T-cell (primary cell): ENCODE results near the gene PBX2. TPM values are rescaled to one million over a fixed set of nuclear protein-coding genes. Genes with fewer than 3 reads are reported as not detected.

Experiments used
- ATAC-seq, 4 experiments: fragments of 200-7000 bp in 3 of 4; fragments of 150-1000 bp in 1 of 4; cut with Tn5 transposase; replicated peaks in 1 of 4; 1 replicate in 3 of 4; 2 replicates in 1 of 4; pipeline ENCODE4 v1.10.0; 2021; ENCODE audit warnings: moderate library complexity in 3 of 4, mild to moderate bottlenecking in 2 of 4, moderate number of reproducible peaks in 1 of 4
- CTCF ChIA-PET, 2 donors: fragments of 300-600 bp; sonication (Branson Sonifier 250); formaldehyde crosslinking; loops; one replicate each; lab custom pipeline; 2022; ENCODE audit warnings: antibody characterized with exemption in 2 of 2; lab: Charles Lee
- POLR2A ChIA-PET, 2 donors: fragments of 300-600 bp; sonication (Branson Sonifier 250); formaldehyde crosslinking; loops; one replicate each; lab custom pipeline; 2022; ENCODE audit warnings: antibody characterized with exemption in 2 of 2; lab: Charles Lee
- DNase-seq, 35 experiments: peaks; one replicate each; pipeline versions ENCODE4 v3.0.0 to v3.0.0-alpha.2; 2013 to 2023
- H3K27ac ChIP-seq: one replicate; pipeline ENCODE4 v1.5.1; 2013; ENCODE audit warnings: low read length
- H3K27me3 ChIP-seq, 2 experiments: replicated peaks in 1 of 2; 1 replicate in 1 of 2; 2 replicates in 1 of 2; pipeline versions ENCODE4 v1.6.1 to v1.7.0; 2013; ENCODE audit warnings: low read length in 1 of 2, mixed read lengths in 1 of 2; ENCODE audit not compliant: control insufficient read depth in 2 of 2, insufficient read depth in 2 of 2; ENCODE audit errors: extremely low read depth in 1 of 2
- H3K36me3 ChIP-seq, 2 donors: 1 replicate in 1 of 2; 2 replicates in 1 of 2; pipeline versions ENCODE4 v1.6.1 to v1.7.0; 2013; ENCODE audit warnings: low read length in 1 of 2; ENCODE audit not compliant: control insufficient read depth in 2 of 2, insufficient read depth in 1 of 2; ENCODE audit errors: extremely low read depth in 1 of 2
- H3K4me1 ChIP-seq, 2 experiments: 1 replicate in 1 of 2; 2 replicates in 1 of 2; pipeline versions ENCODE4 v1.6.1 to v1.7.0; 2013; ENCODE audit warnings: low read length in 2 of 2, mixed read lengths in 1 of 2; ENCODE audit not compliant: insufficient read depth in 2 of 2, control insufficient read depth in 1 of 2; ENCODE audit errors: extremely low read depth in 1 of 2
- H3K4me3 ChIP-seq, 2 donors: 1 replicate in 1 of 2; 2 replicates in 1 of 2; pipeline versions ENCODE4 v1.5.1 to v1.7.0; 2013; ENCODE audit warnings: mild to moderate bottlenecking in 2 of 2, low read length in 1 of 2, moderate library complexity in 1 of 2; ENCODE audit not compliant: control insufficient read depth in 1 of 2; ENCODE audit errors: extremely low read depth in 1 of 2
- H3K9me3 ChIP-seq: 2 replicates; pipeline ENCODE4 v1.7.0; 2013
- H3K27ac Mint-ChIP-seq, 2 donors: one replicate each; pipeline ENCODE4 v1.8.0; 2020 to 2021; ENCODE audit warnings: mild to moderate bottlenecking in 2 of 2, mixed read lengths in 2 of 2
- H3K27me3 Mint-ChIP-seq, 2 donors: one replicate each; pipeline ENCODE4 v1.8.0; 2021 to 2022; ENCODE audit warnings: mixed read lengths in 2 of 2
- H3K36me3 Mint-ChIP-seq: one replicate; pipeline ENCODE4 v1.8.0; 2021; ENCODE audit warnings: mixed read lengths
- H3K4me1 Mint-ChIP-seq, 3 donors: one replicate each; pipeline ENCODE4 v1.8.0; 2020 to 2022; ENCODE audit warnings: mixed read lengths in 3 of 3, mild to moderate bottlenecking in 1 of 3
- H3K4me3 Mint-ChIP-seq, 3 donors: one replicate each; pipeline ENCODE4 v1.8.0; 2020 to 2022; ENCODE audit warnings: mild to moderate bottlenecking in 3 of 3, mixed read lengths in 3 of 3, moderate library complexity in 3 of 3
- H3K9me3 Mint-ChIP-seq, 3 donors: one replicate each; pipeline ENCODE4 v1.8.0; 2020 to 2022; ENCODE audit warnings: mixed read lengths in 3 of 3
- WGBS: methylation state at CpG from one replicate; pipeline ENCODE4 v1.1.5; 2013; ENCODE audit warnings: missing lambda C conversion rate; ENCODE audit not compliant: insufficient coverage; 5-methylcytosine and 5-hydroxymethylcytosine counted together
- total RNA-seq, 35 experiments: library from RNA in 6 of 35; stranded (reverse) in 6 of 35; fragments of 120-200 nt in 1 of 35; gene quantifications; one replicate each; pipeline versions ENCODE4 v1.2.1 to v1.2.4 and lab custom pipeline; 2013 to 2026

PBX2 gene
- total RNA-seq, 5 donors from 2014 or later (not counting 1 experiment from before 2014, with no cell fraction given), result 124 to 171 (median 148) TPM

GRCh38 chr6:32208996-32209395 is 19.0 kb upstream of the PBX2 start:
- H3K27ac Mint-ChIP-seq, result no peak overlapping the region
- no peak for ATAC-seq

DNA sequence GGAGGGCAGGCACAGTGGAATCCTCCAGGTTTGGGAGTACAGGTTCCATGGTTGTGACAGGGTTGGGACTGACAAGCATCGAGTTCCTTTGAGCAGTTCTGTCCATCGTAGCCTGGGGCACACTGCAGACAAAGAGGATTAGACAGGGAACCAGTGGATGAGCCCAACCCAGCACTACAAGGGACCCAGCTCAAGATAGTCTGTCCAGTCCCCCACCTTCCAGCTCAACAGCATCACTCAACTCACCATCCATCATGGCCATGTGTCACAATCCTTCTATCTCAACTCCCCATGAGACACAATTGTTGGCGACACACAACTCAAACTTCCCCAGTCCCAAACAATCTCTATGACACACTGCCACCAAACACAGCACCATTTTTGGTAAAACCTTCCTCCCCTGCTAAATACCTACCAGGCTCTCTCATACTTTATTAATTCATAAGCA is 14.3 kb upstream of the PBX2 start:
- Histone ChIP-seq H3K4me3 (no peak overlapping the region), H3K27ac (no peak overlapping the region), H3K4me1 (no peaks in the 10 kb centered on the region), H3K27me3 (peaks cover 0 to 27% of the 10 kb centered on the region in 2 experiments), H3K36me3 (no peaks in the 10 kb centered on the region), H3K9me3 (no peaks in the 10 kb centered on the region)
- ChIA-PET POLR2A (no interaction called here), CTCF (no interaction called here)
- no peaks in the 10 kb centered on the region for H3K36me3 Mint-ChIP-seq
- H3K27ac Mint-ChIP-seq, result no peak overlapping the region
- no peaks in the 10 kb centered on the region for H3K4me1 Mint-ChIP-seq
- no peak for ATAC-seq
- no peaks in the 10 kb centered on the region for H3K9me3 Mint-ChIP-seq
- DNase-seq, result no peak
- H3K4me3 Mint-ChIP-seq, result no peak overlapping the region
- peaks cover 0 to 2% of the 10 kb centered on the region in 2 donors for H3K27me3 Mint-ChIP-seq
- WGBS, result 90% methylated on average over 2 of the region's 3 CpGs

More at GRCh38 chr6:32208996-32209395, 19.0 kb upstream of the PBX2 start:
- Mint-ChIP-seq H3K4me3 (no peak overlapping the region), H3K9me3 (no peaks in the 10 kb centered on the region), H3K27me3 (no peaks in the 10 kb centered on the region), H3K36me3 (no peaks in the 10 kb centered on the region), H3K4me1 (no peaks in the 10 kb centered on the region)
- no CpG with 5 or more reads among the region's 1 CpG for WGBS
- Histone ChIP-seq H3K4me3 (no peak overlapping the region), H3K27ac (no peak overlapping the region), H3K27me3 (peaks cover 0 to 3% of the 10 kb centered on the region in 2 experiments), H3K36me3 (no peaks in the 10 kb centered on the region), H3K4me1 (no peaks in the 10 kb centered on the region), H3K9me3 (no peaks in the 10 kb centered on the region)
- CTCF ChIA-PET, result interaction anchor here in 1 of 2 donors (0.7 kb wide), 1 partner anchor 1469 kb away, joined by 3 read pairs; no protein-coding TSS in a partner anchor
- POLR2A ChIA-PET, result no interaction called here
- DNase-seq, result no peak

- ATAC-seq, result no peak
- WGBS, result 86% methylated on average over 9 of the region's 9 CpGs
- Histone ChIP-seq H3K4me3 (no peak overlapping the region), H3K27ac (no peak overlapping the region), H3K36me3 (no peaks in the 10 kb centered on the region), H3K9me3 (no peaks in the 10 kb centered on the region), H3K27me3 (peaks cover 0 to 31% of the 10 kb centered on the region in 2 experiments), H3K4me1 (no peaks in the 10 kb centered on the region)
- DNase-seq, result no peak
- Mint-ChIP-seq H3K4me3 (no peak overlapping the region), H3K27ac (no peak overlapping the region), H3K4me1 (no peaks in the 10 kb centered on the region), H3K27me3 (peaks cover 0 to 2% of the 10 kb centered on the region in 2 donors), H3K9me3 (no peaks in the 10 kb centered on the region), H3K36me3 (no peaks in the 10 kb centered on the region)
- POLR2A ChIA-PET, result no interaction called here
- CTCF ChIA-PET, result no interaction called here
Observed at GRCh38 chr6:32203426-32204267, 13.6 kb upstream of the PBX2 start.

DNA sequence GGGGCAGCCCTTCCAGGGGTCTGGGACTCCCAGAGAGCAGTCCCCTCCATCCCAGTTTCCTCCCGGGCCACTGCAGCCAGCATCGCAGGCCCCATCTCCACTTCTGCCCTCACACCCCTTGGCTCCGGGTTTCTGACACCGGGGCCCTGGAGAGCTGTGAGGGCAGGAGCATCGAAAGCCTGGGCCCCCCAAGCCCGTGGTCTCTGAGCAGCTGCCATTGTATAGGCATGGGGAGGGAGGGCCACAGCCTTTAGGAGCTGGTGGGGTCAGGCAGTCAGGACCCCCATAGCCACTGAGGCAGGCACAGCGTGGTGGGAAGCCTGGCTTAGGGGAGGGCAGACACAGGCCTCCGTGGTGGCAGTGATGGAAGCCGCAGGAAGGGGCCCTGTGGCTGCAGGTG is 12.2 kb upstream of the PBX2 start:
- Histone ChIP-seq H3K9me3 (no peaks in the 10 kb centered on the region), H3K36me3 (no peaks in the 10 kb centered on the region), H3K27ac (no peak overlapping the region), H3K27me3 (peaks cover 0 to 31% of the 10 kb centered on the region in 2 experiments), H3K4me3 (no peak overlapping the region), H3K4me1 (peaks cover 0 to 3% of the 10 kb centered on the region in 2 experiments)
- Mint-ChIP-seq H3K4me1 (no peaks in the 10 kb centered on the region), H3K36me3 (no peaks in the 10 kb centered on the region), H3K9me3 (no peaks in the 10 kb centered on the region), H3K27ac (no peak overlapping the region), H3K4me3 (no peak overlapping the region), H3K27me3 (peaks cover 0 to 2% of the 10 kb centered on the region in 2 donors)
- DNase-seq (no peak), ATAC-seq (no peak)
- 59% methylated on average over 6 of the region's 9 CpGs for WGBS
- CTCF ChIA-PET, result no interaction called here
- POLR2A ChIA-PET, result no interaction called here

- Histone ChIP-seq H3K9me3 (no peaks in the 10 kb centered on the region), H3K4me3 (no peak overlapping the region), H3K36me3 (no peaks in the 10 kb centered on the region), H3K27me3 (peaks cover 0 to 31% of the 10 kb centered on the region in 2 experiments), H3K27ac (no peak overlapping the region), H3K4me1 (peaks cover 5 to 14% of the 10 kb centered on the region in 2 experiments)
- Mint-ChIP-seq H3K27me3 (peaks cover 0 to 2% of the 10 kb centered on the region in 2 donors), H3K9me3 (no peaks in the 10 kb centered on the region), H3K36me3 (no peaks in the 10 kb centered on the region), H3K27ac (no peak overlapping the region), H3K4me1 (peaks cover 5 to 6% (median 6%) of the 10 kb centered on the region in 3 donors), H3K4me3 (no peak overlapping the region)
- no peak for DNase-seq
- ATAC-seq, result no peak
- CTCF ChIA-PET, result no interaction called here
- WGBS, result 80% methylated on average over 12 of the region's 13 CpGs
- POLR2A ChIA-PET, result no interaction called here
Observed at GRCh38 chr6:32200711-32201475, 10.9 kb upstream of the PBX2 start.

GRCh38 chr6:32198866-32199265 is 8.9 kb upstream of the PBX2 start:
- no peak overlapping the region for H3K4me3 Mint-ChIP-seq
- no peak overlapping the region for H3K27ac ChIP-seq
- peaks cover 21 to 23% (median 22%) of the 10 kb centered on the region in 3 donors for H3K4me1 Mint-ChIP-seq
- no peaks in the 10 kb centered on the region for H3K36me3 ChIP-seq
- H3K9me3 ChIP-seq, result no peaks in the 10 kb centered on the region
- DNase-seq (no peak), ATAC-seq (no peak)
- H3K27me3 ChIP-seq, result peaks cover 0 to 26% of the 10 kb centered on the region in 2 experiments
- peaks cover 0 to 2% of the 10 kb centered on the region in 2 donors for H3K27me3 Mint-ChIP-seq
- ChIA-PET CTCF (no interaction called here), POLR2A (no interaction called here)
- no peaks in the 10 kb centered on the region for H3K36me3 Mint-ChIP-seq
- no peak overlapping the region for H3K27ac Mint-ChIP-seq
- WGBS, result 93% methylated on average over 16 of the region's 17 CpGs
- no peak overlapping the region for H3K4me3 ChIP-seq
- no peaks in the 10 kb centered on the region for H3K9me3 Mint-ChIP-seq
- H3K4me1 ChIP-seq, result peaks cover 18 to 30% of the 10 kb centered on the region in 2 experiments
